HEK293 (cell line): Measurements from ENCODE around the gene FMN1.
A peak's percentile ranks its signal among the peaks of the same experiment; 100 is the strongest.

Experiments used
- CTCF ChIA-PET: fragments of 350-600 bp; formaldehyde crosslinking; extraction: SDS; loops from one replicate; lab custom pipeline; 2021; ENCODE audit warnings: antibody characterized with exemption; lab: Yijun Ruan, JAX
- POLR2A ChIA-PET: fragments of 300-600 bp; formaldehyde crosslinking; extraction: SDS; loops from one replicate; lab custom pipeline; 2020; ENCODE audit warnings: antibody characterized with exemption, inconsistent platforms; lab: Yijun Ruan, JAX
- H3K27ac ChIP-seq: fragments of 200-500 bp; sonication (Bioruptor generic); 2 replicates; pipeline ENCODE4 v1.5.1; 2014; ENCODE audit warnings: low read depth, low read length, control low read depth, inconsistent platforms; ENCODE audit errors: extremely low read depth
- H3K36me3 ChIP-seq, 2 experiments: fragments of 200-500 bp in 1 of 2; sonication (Bioruptor generic) in 1 of 2; 1 replicate in 1 of 2; 2 replicates in 1 of 2; pipeline ENCODE4 v1.5.1; 2014 to 2017; ENCODE audit warnings: inconsistent platforms in 2 of 2, low read length in 2 of 2; ENCODE audit not compliant: control insufficient read depth in 2 of 2, insufficient read depth in 1 of 2
- H3K4me1 ChIP-seq: fragments of 200-500 bp; sonication (Bioruptor generic); 2 replicates; pipeline ENCODE4 v1.5.1; 2014; ENCODE audit warnings: mild to moderate bottlenecking, low read length, inconsistent platforms; ENCODE audit not compliant: control insufficient read depth, insufficient read depth
- H3K4me3 ChIP-seq: 2 replicates; pipeline ENCODE4 v1.5.1; 2011; ENCODE audit warnings: low read depth, mild to moderate bottlenecking, control low read depth, low read length, moderate library complexity
- H3K9me3 ChIP-seq: fragments of 200-500 bp; sonication (Bioruptor generic); 2 replicates; pipeline ENCODE4 v1.5.1; 2014; ENCODE audit warnings: low read depth, low read length, inconsistent platforms; ENCODE audit not compliant: control insufficient read depth, insufficient read depth
- GLIS2 ChIP-seq: fragments of 450-650 bp; formaldehyde crosslinking; IDR thresholded peaks from 2 replicates; pipeline ENCODE4 v1.5.1; 2016; ENCODE audit warnings: missing biosample characterization, missing genetic modification characterization
- KLF8 ChIP-seq: fragments of 450-650 bp; formaldehyde crosslinking; IDR thresholded peaks from 2 replicates; pipeline ENCODE4 v1.5.1; 2016; ENCODE audit warnings: missing biosample characterization, missing genetic modification characterization
- MZF1 ChIP-seq: fragments of 450-650 bp; formaldehyde crosslinking; IDR thresholded peaks from 2 replicates; pipeline ENCODE4 v1.5.1; 2017; ENCODE audit warnings: missing biosample characterization, missing genetic modification characterization, borderline replicate concordance
- SALL2 ChIP-seq: fragments of 450-650 bp; formaldehyde crosslinking; IDR thresholded peaks from 2 replicates; pipeline ENCODE4 v1.5.0; 2017; ENCODE audit warnings: missing biosample characterization, mild to moderate bottlenecking, missing genetic modification characterization, borderline replicate concordance
- SP7 ChIP-seq: fragments of 450-650 bp; formaldehyde crosslinking; IDR thresholded peaks from 2 replicates; pipeline ENCODE4 v1.5.1; 2016; ENCODE audit warnings: missing biosample characterization, missing genetic modification characterization
- WT1 ChIP-seq: fragments of 450-650 bp; formaldehyde crosslinking; IDR thresholded peaks from 2 replicates; pipeline ENCODE4 v1.5.1; 2016; ENCODE audit warnings: missing biosample characterization, missing genetic modification characterization
- ZEB2 ChIP-seq: fragments of 450-650 bp; formaldehyde crosslinking; IDR thresholded peaks from 2 replicates; pipeline ENCODE4 v1.5.1; 2016; ENCODE audit warnings: missing biosample characterization, missing genetic modification characterization
- ZFHX2 ChIP-seq: fragments of 450-650 bp; formaldehyde crosslinking; conservative IDR thresholded peaks from 2 replicates; pipeline ENCODE4 v1.5.1; 2016; ENCODE audit warnings: missing biosample characterization, missing genetic modification characterization
- ZFP69B ChIP-seq: fragments of 450-650 bp; formaldehyde crosslinking; IDR thresholded peaks from 2 replicates; pipeline ENCODE4 v1.5.1; 2016; ENCODE audit warnings: missing biosample characterization, missing genetic modification characterization
- ZIC2 ChIP-seq: fragments of 450-650 bp; formaldehyde crosslinking; IDR thresholded peaks from 2 replicates; pipeline ENCODE4 v1.5.1; 2016; ENCODE audit warnings: missing biosample characterization, missing genetic modification characterization
- ZNF184 ChIP-seq: fragments of 450-650 bp; IDR thresholded peaks from 2 replicates; pipeline ENCODE4 v1.5.1; 2018; ENCODE audit warnings: missing biosample characterization, mild to moderate bottlenecking, missing genetic modification characterization
- ZNF2 ChIP-seq: fragments of 450-650 bp; formaldehyde crosslinking; IDR thresholded peaks from 2 replicates; pipeline ENCODE4 v1.5.1; 2016; ENCODE audit warnings: missing biosample characterization, missing genetic modification characterization
- ZNF341 ChIP-seq: fragments of 450-650 bp; formaldehyde crosslinking; IDR thresholded peaks from 2 replicates; pipeline ENCODE4; 2016; ENCODE audit warnings: low read depth, missing biosample characterization, missing genetic modification characterization
- ZNF48 ChIP-seq: fragments of 450-650 bp; formaldehyde crosslinking; IDR thresholded peaks from 2 replicates; pipeline ENCODE4 v1.5.1; 2016; ENCODE audit warnings: missing biosample characterization, missing genetic modification characterization
- ZNF548 ChIP-seq: fragments of 450-650 bp; formaldehyde crosslinking; IDR thresholded peaks from 2 replicates; pipeline ENCODE4 v1.5.1; 2016; ENCODE audit warnings: missing biosample characterization, missing genetic modification characterization
- ZSCAN18 ChIP-seq: fragments of 450-650 bp; formaldehyde crosslinking; IDR thresholded peaks from 2 replicates; pipeline ENCODE4 v1.5.1; 2016; ENCODE audit warnings: missing biosample characterization, missing genetic modification characterization
- TF ChIP-seq, protein P1 (sequence below): fragments of 450-650 bp; formaldehyde crosslinking; IDR thresholded peaks from 2 replicates; pipeline ENCODE4 v1.5.1; 2016; ENCODE audit warnings: missing biosample characterization, missing genetic modification characterization
- TF ChIP-seq, protein P2 (sequence below): fragments of 450-650 bp; formaldehyde crosslinking; IDR thresholded peaks from 2 replicates; pipeline ENCODE4 v1.5.1; 2016; ENCODE audit warnings: missing biosample characterization, missing genetic modification characterization
- TF ChIP-seq, protein P3 (sequence below): fragments of 450-650 bp; formaldehyde crosslinking; IDR thresholded peaks from 2 replicates; pipeline ENCODE4 v1.5.1; 2017; ENCODE audit warnings: missing biosample characterization, missing genetic modification characterization
- TF ChIP-seq, protein P4 (sequence below): fragments of 450-650 bp; formaldehyde crosslinking; IDR thresholded peaks from 2 replicates; pipeline ENCODE4 v1.5.1; 2016; ENCODE audit warnings: missing biosample characterization, missing genetic modification characterization
- TF ChIP-seq, protein P5 (sequence below): fragments of 450-650 bp; formaldehyde crosslinking; IDR thresholded peaks from 2 replicates; pipeline ENCODE4 v1.5.1; 2017; ENCODE audit warnings: missing biosample characterization, missing genetic modification characterization
- TF ChIP-seq, protein P6 (sequence below): sonication (generic); formaldehyde crosslinking; IDR thresholded peaks from 2 replicates; pipeline ENCODE4 v1.8.1; 2022; ENCODE audit warnings: mild to moderate bottlenecking, moderate library complexity, missing genetic modification reagents

The FMN1 gene

DNA sequence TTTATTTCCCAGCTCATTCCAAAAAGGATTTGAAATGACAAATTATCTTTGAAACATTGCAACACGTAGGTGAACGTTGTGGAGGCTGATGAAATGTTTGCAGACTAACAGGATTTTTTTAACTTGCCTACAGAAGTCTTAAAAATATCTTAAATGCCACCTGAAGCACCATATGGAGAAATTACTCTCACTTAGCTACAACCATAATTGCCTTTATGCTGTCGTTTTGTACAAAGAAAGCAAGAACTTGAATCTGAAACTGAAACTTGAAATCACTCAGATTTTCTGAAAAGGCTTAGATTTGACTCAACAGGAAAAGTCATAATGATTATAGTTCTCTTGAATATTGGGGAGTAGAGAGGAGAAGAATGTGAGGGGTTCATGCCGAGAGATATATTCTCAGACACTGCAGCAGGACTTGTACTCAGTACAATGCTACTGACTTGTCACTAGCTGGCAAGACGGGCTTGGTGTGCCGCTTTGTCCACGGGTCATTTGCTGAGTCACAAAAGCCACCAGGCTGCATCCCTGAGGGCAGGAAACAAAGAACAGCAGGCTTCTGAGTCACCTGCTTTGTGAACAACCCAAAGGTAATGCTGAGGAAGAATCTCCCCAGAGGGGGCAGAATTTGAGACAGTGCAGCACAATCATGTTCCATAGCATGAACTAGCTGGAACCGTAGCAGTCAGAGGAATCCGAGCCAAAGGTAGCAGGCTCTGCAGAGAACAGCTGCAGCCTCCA is 7.1 kb upstream of the FMN1 start (continued):
- TF ChIP-seq, protein P1, sequence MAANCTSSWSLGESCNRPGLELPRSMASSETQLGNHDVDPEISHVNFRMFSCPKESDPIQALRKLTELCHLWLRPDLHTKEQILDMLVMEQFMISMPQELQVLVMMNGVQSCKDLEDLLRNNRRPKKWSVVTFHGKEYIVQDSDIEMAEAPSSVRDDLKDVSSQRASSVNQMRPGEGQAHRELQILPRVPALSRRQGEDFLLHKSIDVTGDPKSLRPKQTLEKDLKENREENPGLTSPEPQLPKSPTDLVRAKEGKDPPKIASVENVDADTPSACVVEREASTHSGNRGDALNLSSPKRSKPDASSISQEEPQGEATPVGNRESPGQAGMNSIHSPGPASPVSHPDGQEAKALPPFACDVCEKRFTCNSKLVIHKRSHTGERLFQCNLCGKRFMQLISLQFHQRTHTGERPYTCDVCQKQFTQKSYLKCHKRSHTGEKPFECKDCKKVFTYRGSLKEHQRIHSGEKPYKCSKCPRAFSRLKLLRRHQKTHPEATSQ (tag by site-specific recombination): no peak
- TF ChIP-seq ZNF184 (tag by site-specific recombination): 0 out of 2 replicates have a peak, but pooled peaks have one; percentile 29
- TF ChIP-seq GLIS2 (tag by site-specific recombination): peak; percentile 30; the same call in 1 of the 2 replicates
- TF ChIP-seq, protein P2, sequence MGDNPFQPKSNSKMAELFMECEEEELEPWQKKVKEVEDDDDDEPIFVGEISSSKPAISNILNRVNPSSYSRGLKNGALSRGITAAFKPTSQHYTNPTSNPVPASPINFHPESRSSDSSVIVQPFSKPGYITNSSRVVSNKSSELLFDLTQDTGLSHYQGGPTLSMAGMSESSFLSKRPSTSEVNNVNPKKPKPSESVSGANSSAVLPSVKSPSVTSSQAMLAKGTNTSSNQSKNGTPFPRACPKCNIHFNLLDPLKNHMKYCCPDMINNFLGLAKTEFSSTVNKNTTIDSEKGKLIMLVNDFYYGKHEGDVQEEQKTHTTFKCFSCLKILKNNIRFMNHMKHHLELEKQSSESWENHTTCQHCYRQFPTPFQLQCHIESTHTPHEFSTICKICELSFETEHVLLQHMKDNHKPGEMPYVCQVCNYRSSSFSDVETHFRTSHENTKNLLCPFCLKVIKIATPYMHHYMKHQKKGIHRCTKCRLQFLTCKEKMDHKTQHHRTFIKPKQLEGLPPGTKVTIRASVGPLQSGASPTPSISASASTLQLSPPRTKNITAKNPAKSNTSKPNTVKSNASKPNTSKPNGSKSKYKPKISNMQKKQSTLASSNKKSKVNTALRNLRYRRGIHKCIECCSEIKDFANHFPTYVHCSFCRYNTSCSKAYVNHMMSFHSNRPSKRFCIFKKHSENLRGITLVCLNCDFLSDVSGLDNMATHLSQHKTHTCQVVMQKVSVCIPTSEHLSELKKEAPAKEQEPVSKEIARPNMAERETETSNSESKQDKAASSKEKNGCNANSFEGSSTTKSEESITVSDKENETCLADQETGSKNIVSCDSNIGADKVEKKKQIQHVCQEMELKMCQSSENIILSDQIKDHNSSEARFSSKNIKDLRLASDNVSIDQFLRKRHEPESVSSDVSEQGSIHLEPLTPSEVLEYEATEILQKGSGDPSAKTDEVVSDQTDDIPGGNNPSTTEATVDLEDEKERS (tag by site-specific recombination): 0 out of 2 replicates have a peak, but pooled peaks have one; percentile 9
- no peak for TF ChIP-seq ZNF48
- TF ChIP-seq ZNF2 (tag by site-specific recombination): 0 out of 2 replicates have a peak, but pooled peaks have one; percentile 36
- TF ChIP-seq ZEB2 (tag by site-specific recombination): 0 out of 2 replicates have a peak, but pooled peaks have one; percentile 31
- TF ChIP-seq MZF1: no peak
- peak; percentile 66 for TF ChIP-seq SP7 (tag by site-specific recombination)
- peak; percentile 44 for TF ChIP-seq ZIC2
- no peak for TF ChIP-seq ZSCAN18 (tag by site-specific recombination)
- no peak for TF ChIP-seq ZFP69B (tag by site-specific recombination)
- TF ChIP-seq SALL2 (tag by site-specific recombination): no peak
- TF ChIP-seq, all 188 proteins: peak for 19

GRCh38 chr15:33200903-33201302 is 6.4 kb upstream of the FMN1 start:
- peak overlapping the region; percentile 5 for H3K4me3 ChIP-seq
- TF ChIP-seq, protein P3, sequence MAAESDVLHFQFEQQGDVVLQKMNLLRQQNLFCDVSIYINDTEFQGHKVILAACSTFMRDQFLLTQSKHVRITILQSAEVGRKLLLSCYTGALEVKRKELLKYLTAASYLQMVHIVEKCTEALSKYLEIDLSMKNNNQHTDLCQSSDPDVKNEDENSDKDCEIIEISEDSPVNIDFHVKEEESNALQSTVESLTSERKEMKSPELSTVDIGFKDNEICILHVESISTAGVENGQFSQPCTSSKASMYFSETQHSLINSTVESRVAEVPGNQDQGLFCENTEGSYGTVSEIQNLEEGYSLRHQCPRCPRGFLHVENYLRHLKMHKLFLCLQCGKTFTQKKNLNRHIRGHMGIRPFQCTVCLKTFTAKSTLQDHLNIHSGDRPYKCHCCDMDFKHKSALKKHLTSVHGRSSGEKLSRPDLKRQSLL (tag by site-specific recombination): no peak
- TF ChIP-seq WT1 (tag by site-specific recombination) (peak; percentile 82), ZNF548 (no peak), ZNF341 (tag by site-specific recombination) (0 out of 2 replicates have a peak, but pooled peaks have one; percentile 20), ZFHX2 (tag by site-specific recombination) (no peak), SALL2 (tag by site-specific recombination) (no peak), KLF8 (tag by site-specific recombination) (no peak)
- TF ChIP-seq, protein P4, sequence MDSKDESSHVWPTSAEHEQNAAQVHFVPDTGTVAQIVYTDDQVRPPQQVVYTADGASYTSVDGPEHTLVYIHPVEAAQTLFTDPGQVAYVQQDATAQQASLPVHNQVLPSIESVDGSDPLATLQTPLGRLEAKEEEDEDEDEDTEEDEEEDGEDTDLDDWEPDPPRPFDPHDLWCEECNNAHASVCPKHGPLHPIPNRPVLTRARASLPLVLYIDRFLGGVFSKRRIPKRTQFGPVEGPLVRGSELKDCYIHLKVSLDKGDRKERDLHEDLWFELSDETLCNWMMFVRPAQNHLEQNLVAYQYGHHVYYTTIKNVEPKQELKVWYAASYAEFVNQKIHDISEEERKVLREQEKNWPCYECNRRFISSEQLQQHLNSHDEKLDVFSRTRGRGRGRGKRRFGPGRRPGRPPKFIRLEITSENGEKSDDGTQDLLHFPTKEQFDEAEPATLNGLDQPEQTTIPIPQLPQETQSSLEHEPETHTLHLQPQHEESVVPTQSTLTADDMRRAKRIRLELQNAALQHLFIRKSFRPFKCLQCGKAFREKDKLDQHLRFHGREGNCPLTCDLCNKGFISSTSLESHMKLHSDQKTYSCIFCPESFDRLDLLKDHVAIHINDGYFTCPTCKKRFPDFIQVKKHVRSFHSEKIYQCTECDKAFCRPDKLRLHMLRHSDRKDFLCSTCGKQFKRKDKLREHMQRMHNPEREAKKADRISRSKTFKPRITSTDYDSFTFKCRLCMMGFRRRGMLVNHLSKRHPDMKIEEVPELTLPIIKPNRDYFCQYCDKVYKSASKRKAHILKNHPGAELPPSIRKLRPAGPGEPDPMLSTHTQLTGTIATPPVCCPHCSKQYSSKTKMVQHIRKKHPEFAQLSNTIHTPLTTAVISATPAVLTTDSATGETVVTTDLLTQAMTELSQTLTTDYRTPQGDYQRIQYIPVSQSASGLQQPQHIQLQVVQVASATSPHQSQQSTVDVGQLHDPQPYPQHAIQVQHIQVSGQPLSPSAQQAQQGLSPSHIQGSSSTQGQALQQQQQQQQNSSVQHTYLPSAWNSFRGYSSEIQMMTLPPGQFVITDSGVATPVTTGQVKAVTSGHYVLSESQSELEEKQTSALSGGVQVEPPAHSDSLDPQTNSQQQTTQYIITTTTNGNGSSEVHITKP (tag by site-specific recombination): 0 out of 2 replicates have a peak, but pooled peaks have one; percentile 21
- TF ChIP-seq, protein P5, sequence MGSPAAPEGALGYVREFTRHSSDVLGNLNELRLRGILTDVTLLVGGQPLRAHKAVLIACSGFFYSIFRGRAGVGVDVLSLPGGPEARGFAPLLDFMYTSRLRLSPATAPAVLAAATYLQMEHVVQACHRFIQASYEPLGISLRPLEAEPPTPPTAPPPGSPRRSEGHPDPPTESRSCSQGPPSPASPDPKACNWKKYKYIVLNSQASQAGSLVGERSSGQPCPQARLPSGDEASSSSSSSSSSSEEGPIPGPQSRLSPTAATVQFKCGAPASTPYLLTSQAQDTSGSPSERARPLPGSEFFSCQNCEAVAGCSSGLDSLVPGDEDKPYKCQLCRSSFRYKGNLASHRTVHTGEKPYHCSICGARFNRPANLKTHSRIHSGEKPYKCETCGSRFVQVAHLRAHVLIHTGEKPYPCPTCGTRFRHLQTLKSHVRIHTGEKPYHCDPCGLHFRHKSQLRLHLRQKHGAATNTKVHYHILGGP (tag by site-specific recombination): no peak
- TF ChIP-seq, protein P6, sequence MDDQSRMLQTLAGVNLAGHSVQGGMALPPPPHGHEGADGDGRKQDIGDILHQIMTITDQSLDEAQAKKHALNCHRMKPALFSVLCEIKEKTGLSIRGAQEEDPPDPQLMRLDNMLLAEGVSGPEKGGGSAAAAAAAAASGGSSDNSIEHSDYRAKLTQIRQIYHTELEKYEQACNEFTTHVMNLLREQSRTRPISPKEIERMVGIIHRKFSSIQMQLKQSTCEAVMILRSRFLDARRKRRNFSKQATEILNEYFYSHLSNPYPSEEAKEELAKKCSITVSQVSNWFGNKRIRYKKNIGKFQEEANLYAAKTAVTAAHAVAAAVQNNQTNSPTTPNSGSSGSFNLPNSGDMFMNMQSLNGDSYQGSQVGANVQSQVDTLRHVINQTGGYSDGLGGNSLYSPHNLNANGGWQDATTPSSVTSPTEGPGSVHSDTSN: no peak

More at GRCh38 chr15:33200903-33201302, 6.4 kb upstream of the FMN1 start:
- ChIA-PET CTCF (interaction anchor here (0.6 to 2.2 kb wide), 7 partner anchors 14 to 433 kb away, joined by 3 to 11 read pairs (median 3); no protein-coding TSS in a partner anchor), POLR2A (interaction anchor here (0.6 kb wide), 1 partner anchor 1769 kb away, joined by 3 read pairs; the partner anchor contains the start of gene AQR)
- Histone ChIP-seq H3K27ac (no peak overlapping the region), H3K36me3 (no peaks in the 10 kb centered on the region), H3K9me3 (no peaks in the 10 kb centered on the region), H3K4me1 (0 out of 2 replicates have a peak, but pooled peaks cover 5% of the 10 kb centered on the region)
